ENCODE data around the gene MTARC2.

Gene MTARC2

GRCh38 chr1:220804202-220804586, 56.1 kb downstream of the MTARC2 start:
- no peak for DNase-seq

- no peak for DNase-seq
Measured at GRCh38 chr1:220806408-220806807, 58.3 kb downstream of the MTARC2 start.

GRCh38 chr1:220807726-220808125, 59.6 kb downstream of the MTARC2 start:
- DNase-seq, result no peak

GRCh38 chr1:220808345-220809186, 60.4 kb downstream of the MTARC2 start:
- DNase-seq, result no peak

GRCh38 chr1:220809187-220809550, 61.0 kb downstream of the MTARC2 start:
- no peak for DNase-seq

GRCh38 chr1:220809704-220810103, 61.6 kb downstream of the MTARC2 start:
- DNase-seq, result no peak

- DNase-seq, result peak; percentile 89
Measured at GRCh38 chr1:220810179-220810653, 62.1 kb downstream of the MTARC2 start.

GRCh38 chr1:220810963-220811362, 62.8 kb downstream of the MTARC2 start:
- DNase-seq, result peak; percentile 11

- DNase-seq, result no peak
Measured at GRCh38 chr1:220811695-220812094, 63.6 kb downstream of the MTARC2 start.

GRCh38 chr1:220812308-220812707, 64.2 kb downstream of the MTARC2 start:
- no peak for DNase-seq

- DNase-seq, result no peak
Measured at GRCh38 chr1:220813013-220813412, 64.9 kb downstream of the MTARC2 start.

GRCh38 chr1:220815409-220815808, 67.3 kb downstream of the MTARC2 start:
- no peak for DNase-seq

GRCh38 chr1:220817907-220818306, 69.8 kb downstream of the MTARC2 start:
- DNase-seq, result no peak

- no peak for DNase-seq
Measured at GRCh38 chr1:220818421-220819173, 70.5 kb downstream of the MTARC2 start.

GRCh38 chr1:220819467-220820026, 71.4 kb downstream of the MTARC2 start:
- no peak for DNase-seq

- DNase-seq, result no peak
Measured at GRCh38 chr1:220824031-220824989, 76.2 kb downstream of the MTARC2 start.

- no peak for DNase-seq
Measured at GRCh38 chr1:220825819-220826551, 77.9 kb downstream of the MTARC2 start.

GRCh38 chr1:220826729-220827128, 78.6 kb downstream of the MTARC2 start:
- DNase-seq, result no peak

- no peak for DNase-seq
Measured at GRCh38 chr1:220827445-220828178, 79.5 kb downstream of the MTARC2 start.

GRCh38 chr1:220828179-220828490, 80.0 kb downstream of the MTARC2 start:
- no peak for DNase-seq

GRCh38 chr1:220828950-220829586, 80.9 kb downstream of the MTARC2 start:
- no peak for DNase-seq
